Rectal smooth muscle tissue (tissue), 1 donor: Measurements from ENCODE around the gene STXBP6.

ENCODE experiments used
- H3K27ac ChIP-seq: one replicate; pipeline ENCODE4 v1.7.0; 2013; ENCODE audit warnings: low read depth, low read length, inconsistent platforms
- H3K27me3 ChIP-seq: one replicate; pipeline ENCODE4 v1.7.0; 2013; ENCODE audit warnings: low read length; ENCODE audit not compliant: control insufficient read depth, insufficient read depth
- H3K36me3 ChIP-seq: one replicate; pipeline ENCODE4 v1.7.0; 2013; ENCODE audit warnings: low read length; ENCODE audit not compliant: control insufficient read depth, insufficient read depth
- H3K4me1 ChIP-seq: one replicate; pipeline ENCODE4 v1.7.0; 2013; ENCODE audit warnings: low read length; ENCODE audit not compliant: control insufficient read depth, insufficient read depth
- H3K4me3 ChIP-seq: one replicate; pipeline ENCODE4 v1.7.0; 2013; ENCODE audit warnings: low read length
- H3K9ac ChIP-seq: one replicate; pipeline ENCODE4 v1.7.0; 2013; ENCODE audit warnings: low read length

The STXBP6 gene

DNA sequence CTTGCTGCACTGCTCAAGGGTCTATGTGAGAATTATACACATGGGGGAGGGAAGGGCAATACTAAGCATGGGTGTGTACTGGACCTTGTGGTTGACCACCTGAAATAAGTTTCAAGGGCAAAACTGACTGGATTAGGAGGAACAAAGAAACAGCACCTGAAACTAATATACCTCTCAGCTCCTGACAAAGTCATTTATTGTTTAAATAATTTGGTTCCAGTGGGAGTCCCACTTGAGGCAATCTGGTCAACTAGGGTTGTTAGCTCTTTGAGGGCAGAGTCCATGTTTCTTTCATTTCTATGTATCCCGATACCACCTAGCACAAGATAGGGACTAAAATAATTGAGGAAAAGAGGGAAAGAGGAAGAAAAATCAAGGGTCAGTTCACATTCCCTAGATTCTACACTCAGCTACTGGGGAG, 45.5 kb downstream of the STXBP6 start:
- H3K36me3 ChIP-seq: no peaks in the 10 kb centered on the region
- no peak overlapping the region for H3K9ac ChIP-seq
- H3K4me3 ChIP-seq: no peak overlapping the region
- no peaks in the 10 kb centered on the region for H3K27me3 ChIP-seq
- no peak overlapping the region for H3K27ac ChIP-seq
- peaks cover 4% of the 10 kb centered on the region for H3K4me1 ChIP-seq

DNA sequence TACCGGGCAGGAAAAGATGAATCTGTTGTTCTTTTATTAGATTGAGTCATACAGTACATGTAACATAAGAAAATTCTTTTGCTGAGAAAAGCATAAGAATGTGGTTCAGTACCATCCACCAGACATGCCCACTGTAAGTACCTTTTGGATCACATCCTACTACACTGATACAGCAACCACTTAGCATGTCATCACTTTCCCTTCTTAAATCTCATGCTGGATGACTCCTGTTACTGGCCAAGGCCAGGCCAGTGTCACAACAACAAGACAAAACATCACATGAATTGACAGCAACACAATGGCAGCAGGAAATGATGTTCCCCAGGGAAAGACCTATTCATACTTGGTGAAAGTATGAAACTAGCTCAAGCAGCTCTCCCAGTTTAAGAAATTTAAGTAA, 46.4 kb downstream of the STXBP6 start:
- H3K4me3 ChIP-seq: no peak overlapping the region
- no peak overlapping the region for H3K9ac ChIP-seq
- H3K36me3 ChIP-seq: no peaks in the 10 kb centered on the region
- no peaks in the 10 kb centered on the region for H3K27me3 ChIP-seq
- H3K27ac ChIP-seq: no peak overlapping the region
- peaks cover 4% of the 10 kb centered on the region for H3K4me1 ChIP-seq

- no peak overlapping the region for H3K4me3 ChIP-seq
- H3K9ac ChIP-seq: no peak overlapping the region
- no peaks in the 10 kb centered on the region for H3K4me1 ChIP-seq
- no peaks in the 10 kb centered on the region for H3K27me3 ChIP-seq
- H3K27ac ChIP-seq: no peak overlapping the region
- no peaks in the 10 kb centered on the region for H3K36me3 ChIP-seq
These were observed 48.3 kb downstream of the STXBP6 start for GRCh38 chr14:25001601-25002000.

DNA sequence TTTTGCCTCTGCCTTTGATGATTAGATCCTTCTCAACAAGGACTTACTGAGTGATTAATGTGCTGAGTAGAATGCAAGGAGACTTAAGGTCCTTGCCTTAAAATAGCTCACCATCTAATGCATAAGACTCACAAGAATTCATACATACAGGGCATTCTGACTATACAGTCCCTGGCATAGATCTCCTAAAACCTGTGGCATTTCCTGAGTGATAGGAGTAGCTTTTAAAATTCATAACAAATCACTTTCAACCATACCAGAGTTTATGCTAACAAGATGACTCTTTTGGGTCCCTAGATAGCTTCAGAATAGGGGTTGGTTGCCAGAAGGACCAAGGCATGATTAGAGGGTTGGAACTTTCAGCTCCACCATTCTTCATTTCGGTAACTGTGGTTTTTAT, 48.8 kb downstream of the STXBP6 start:
- H3K4me1 ChIP-seq: no peaks in the 10 kb centered on the region
- H3K4me3 ChIP-seq: no peak overlapping the region
- no peak overlapping the region for H3K27ac ChIP-seq
- H3K36me3 ChIP-seq: no peaks in the 10 kb centered on the region
- H3K9ac ChIP-seq: no peak overlapping the region
- no peaks in the 10 kb centered on the region for H3K27me3 ChIP-seq

DNA sequence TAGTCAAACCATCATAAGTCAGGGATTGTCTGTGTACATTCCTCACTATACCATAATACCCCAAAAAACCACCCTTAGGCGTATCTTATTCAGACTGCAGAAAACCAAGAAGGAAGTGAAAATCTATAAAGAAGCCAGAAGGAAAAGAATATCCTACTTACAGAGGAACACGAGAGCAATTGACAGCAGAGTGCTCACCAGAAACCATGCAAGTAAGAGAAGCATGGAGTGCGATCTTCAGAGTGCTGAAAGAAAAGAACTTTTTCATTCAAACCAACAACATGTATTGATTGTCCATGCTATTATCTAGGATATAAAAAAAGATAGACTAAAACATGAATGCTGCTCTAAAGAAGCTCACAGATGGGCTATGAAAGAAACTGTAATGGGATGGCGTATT, 50.8 kb downstream of the STXBP6 start:
- no peaks in the 10 kb centered on the region for H3K36me3 ChIP-seq
- H3K9ac ChIP-seq: no peak overlapping the region
- no peaks in the 10 kb centered on the region for H3K27me3 ChIP-seq
- no peak overlapping the region for H3K4me3 ChIP-seq
- no peaks in the 10 kb centered on the region for H3K4me1 ChIP-seq
- no peak overlapping the region for H3K27ac ChIP-seq

DNA sequence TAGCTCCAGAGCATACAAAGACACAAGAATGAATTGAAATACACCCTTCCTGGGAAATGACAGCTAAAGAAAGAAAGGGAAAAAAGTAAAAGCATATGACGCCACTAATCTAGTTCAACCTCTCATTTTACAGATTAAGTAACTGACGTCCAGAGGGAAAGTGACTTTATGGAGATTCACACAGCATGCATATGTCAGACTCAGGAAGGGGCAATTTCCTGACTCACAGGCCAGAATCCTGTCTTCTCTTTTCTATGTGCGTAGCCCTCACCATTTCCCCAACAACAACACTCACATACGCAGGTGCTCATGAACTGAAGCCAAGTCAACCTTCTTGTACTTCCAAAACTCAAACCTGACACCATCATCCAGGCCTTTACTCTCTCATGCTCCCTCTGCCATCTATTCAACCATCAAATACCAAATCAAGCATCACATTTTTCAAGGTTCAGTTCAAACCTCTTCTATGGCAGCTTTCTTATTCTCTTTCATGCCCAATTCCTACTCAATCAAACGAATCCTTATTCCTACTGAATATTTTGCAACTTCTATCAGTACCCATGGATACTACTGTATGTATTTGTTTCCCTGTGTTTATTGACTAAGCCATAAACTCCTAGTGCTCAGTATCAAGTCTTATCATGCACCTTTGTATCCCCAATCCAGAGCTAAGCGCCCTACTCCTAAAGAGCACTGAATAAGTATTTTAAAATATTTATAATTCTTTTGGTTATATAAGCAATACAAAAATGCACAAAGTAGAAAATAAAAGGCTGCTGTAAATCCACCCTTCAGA, 52.8 kb downstream of the STXBP6 start:
- no peaks in the 10 kb centered on the region for H3K4me1 ChIP-seq
- H3K27ac ChIP-seq: no peak overlapping the region

DNA sequence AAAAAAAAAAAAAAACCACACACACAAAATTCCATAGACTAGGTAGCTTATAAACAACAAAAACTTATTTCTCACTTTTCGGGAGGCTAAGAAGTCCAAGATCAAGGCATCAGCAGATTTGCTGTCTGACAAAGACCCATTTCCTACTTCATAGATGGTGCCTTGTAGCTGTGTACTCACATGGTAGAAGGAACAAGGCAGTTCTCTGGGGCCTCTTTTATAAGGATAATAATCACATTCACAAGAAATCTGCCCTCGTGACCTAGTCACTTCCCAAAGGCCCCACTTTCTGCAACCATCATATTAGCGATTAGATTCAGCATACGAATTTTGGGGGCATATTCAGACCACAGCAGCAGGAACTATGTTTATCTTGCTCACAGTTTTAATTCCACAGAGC, 54.9 kb downstream of the STXBP6 start:
- Histone ChIP-seq H3K9ac (no peak overlapping the region), H3K4me3 (no peak overlapping the region), H3K4me1 (no peaks in the 10 kb centered on the region), H3K36me3 (no peaks in the 10 kb centered on the region), H3K27me3 (no peaks in the 10 kb centered on the region), H3K27ac (no peak overlapping the region)

More for the DNA sequence above, 52.8 kb downstream of the STXBP6 start:
- no peak overlapping the region for H3K9ac ChIP-seq
- no peaks in the 10 kb centered on the region for H3K27me3 ChIP-seq
- no peak overlapping the region for H3K4me3 ChIP-seq
- H3K36me3 ChIP-seq: no peaks in the 10 kb centered on the region

- Histone ChIP-seq H3K4me3 (no peak overlapping the region), H3K36me3 (no peaks in the 10 kb centered on the region), H3K9ac (no peak overlapping the region), H3K27ac (no peak overlapping the region), H3K27me3 (no peaks in the 10 kb centered on the region), H3K4me1 (no peaks in the 10 kb centered on the region)
These were observed 56.3 kb downstream of the STXBP6 start for GRCh38 chr14:24993631-24994030.

DNA sequence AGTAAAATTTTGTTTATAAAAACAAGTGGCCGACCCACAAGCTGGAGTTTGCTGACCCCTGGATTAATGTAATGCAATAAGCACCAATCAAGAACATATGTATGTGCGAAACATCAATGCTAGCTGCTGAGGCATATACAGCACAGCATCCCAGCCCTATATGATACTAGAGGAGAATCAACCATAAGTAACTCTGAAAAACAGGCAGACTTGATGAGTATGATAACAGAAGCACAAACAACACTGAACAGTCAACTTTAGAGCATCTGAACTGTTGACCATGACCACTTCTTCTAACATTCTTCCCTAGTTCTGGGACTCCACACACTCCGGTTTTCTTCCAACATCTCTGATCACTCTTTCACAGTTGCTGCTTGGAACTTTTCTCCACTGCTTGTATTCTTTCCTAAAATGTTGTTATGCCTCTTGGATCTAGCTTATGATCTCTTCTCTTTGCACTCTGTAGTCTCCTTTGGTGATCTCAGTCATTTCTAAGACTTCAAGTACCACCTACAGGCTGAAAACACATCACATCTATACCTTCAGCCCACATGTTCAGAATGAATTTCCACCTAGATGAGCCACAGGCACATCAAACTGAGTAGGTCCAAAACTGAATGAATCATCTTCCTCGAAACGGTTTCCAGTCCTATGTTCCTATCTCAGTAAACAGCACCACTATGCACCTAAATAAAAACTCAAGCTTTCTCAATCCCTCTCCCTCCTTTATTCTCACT, 57.2 kb downstream of the STXBP6 start:
- H3K27me3 ChIP-seq: no peaks in the 10 kb centered on the region
- no peaks in the 10 kb centered on the region for H3K36me3 ChIP-seq
- no peak overlapping the region for H3K9ac ChIP-seq
- no peak overlapping the region for H3K27ac ChIP-seq
- H3K4me3 ChIP-seq: no peak overlapping the region
- H3K4me1 ChIP-seq: no peaks in the 10 kb centered on the region

GRCh38 chr14:24991821-24992220, 58.1 kb downstream of the STXBP6 start:
- H3K9ac ChIP-seq: no peak overlapping the region
- H3K36me3 ChIP-seq: no peaks in the 10 kb centered on the region
- H3K27me3 ChIP-seq: no peaks in the 10 kb centered on the region
- H3K4me1 ChIP-seq: no peaks in the 10 kb centered on the region
- no peak overlapping the region for H3K27ac ChIP-seq
- H3K4me3 ChIP-seq: no peak overlapping the region

- Histone ChIP-seq H3K4me1 (no peaks in the 10 kb centered on the region), H3K27ac (no peak overlapping the region), H3K27me3 (no peaks in the 10 kb centered on the region), H3K36me3 (no peaks in the 10 kb centered on the region), H3K4me3 (no peak overlapping the region), H3K9ac (no peak overlapping the region)
These were observed 58.7 kb downstream of the STXBP6 start for GRCh38 chr14:24991288-24991687.

DNA sequence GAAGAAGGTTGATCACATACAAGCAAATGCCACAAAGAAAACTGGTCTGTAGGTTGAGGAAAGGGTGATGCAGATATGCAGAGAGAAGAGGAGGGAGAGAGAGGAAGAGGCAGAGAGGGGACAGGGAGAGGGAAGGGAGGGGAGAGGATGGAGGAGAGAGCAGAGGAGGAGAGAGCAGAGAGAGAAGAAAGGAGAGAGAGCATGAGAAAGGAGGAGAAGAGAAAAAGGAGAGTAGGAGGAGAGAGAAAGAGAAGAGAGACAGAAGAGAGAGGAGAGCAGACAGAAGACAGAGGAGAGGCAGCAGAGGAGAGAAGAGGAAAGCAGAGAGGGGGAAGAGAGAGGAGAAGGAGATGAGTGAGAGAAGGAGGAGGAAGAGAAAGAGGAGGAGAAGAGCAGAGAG, 59.2 kb downstream of the STXBP6 start:
- Histone ChIP-seq H3K27ac (no peak overlapping the region), H3K36me3 (no peaks in the 10 kb centered on the region), H3K27me3 (no peaks in the 10 kb centered on the region), H3K4me1 (no peaks in the 10 kb centered on the region), H3K9ac (no peak overlapping the region), H3K4me3 (no peak overlapping the region)

DNA sequence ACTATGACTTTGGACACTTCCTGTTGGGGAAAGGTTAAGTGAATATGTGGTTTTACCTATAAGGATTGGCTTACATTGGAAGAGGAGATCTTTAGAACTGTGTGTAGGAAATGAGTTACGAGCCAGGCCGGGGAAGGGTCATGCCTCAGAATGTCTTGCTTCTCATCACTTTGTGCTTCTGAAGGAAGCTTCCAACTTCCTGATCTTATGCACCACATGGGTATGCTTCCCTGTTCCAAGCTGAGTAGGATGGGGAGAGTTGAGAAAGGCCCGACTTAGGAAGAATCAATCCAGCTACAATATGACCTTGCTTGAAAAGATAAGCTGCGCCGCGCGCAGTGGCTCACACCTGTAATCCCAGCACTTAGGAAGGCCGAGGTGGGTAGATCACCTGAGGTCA, 59.9 kb downstream of the STXBP6 start:
- Histone ChIP-seq H3K4me3 (no peak overlapping the region), H3K27me3 (no peaks in the 10 kb centered on the region), H3K36me3 (no peaks in the 10 kb centered on the region), H3K9ac (no peak overlapping the region), H3K4me1 (peaks cover 6% of the 10 kb centered on the region), H3K27ac (no peak overlapping the region)
